Activated CD8-positive, alpha-beta T cell treated with anti-CD3 and anti-CD28 coated beads, Interleukin-2, amount 10 ng/mL, durations not matched to agents 7 days and 5 days (primary cell): ENCODE data around the gene HSPB8. TPM values are rescaled to one million over a fixed set of nuclear protein-coding genes. Genes with fewer than 3 reads are reported as not detected.

Experiments used
- ATAC-seq: fragments of 150-1000 bp; cut with Tn5 transposase; one replicate; pipeline ENCODE4 v1.10.0; 2021; ENCODE audit warnings: moderate library complexity
- CTCF ChIA-PET: fragments of 350-600 bp; sonication (Branson Sonifier 250); formaldehyde crosslinking; loops from one replicate; lab custom pipeline; 2021; ENCODE audit warnings: antibody characterized with exemption; lab: Charles Lee
- POLR2A ChIA-PET: fragments of 350-600 bp; sonication (Branson Sonifier 250); formaldehyde crosslinking; loops from one replicate; lab custom pipeline; 2021; ENCODE audit warnings: antibody characterized with exemption; lab: Charles Lee
- DNase-seq: peaks from one replicate; pipeline ENCODE4 v3.0.0-alpha.2; 2020
- H3K27ac Mint-ChIP-seq: one replicate; pipeline ENCODE4 v1.8.0; 2021; ENCODE audit warnings: mild to moderate bottlenecking, mixed read lengths
- H3K27me3 Mint-ChIP-seq: one replicate; pipeline ENCODE4 v1.8.0; 2021; ENCODE audit warnings: low read depth, mixed read lengths
- H3K36me3 Mint-ChIP-seq: one replicate; pipeline ENCODE4 v1.8.0; 2021; ENCODE audit warnings: low read depth, mixed read lengths
- H3K4me1 Mint-ChIP-seq: one replicate; pipeline ENCODE4 v1.8.0; 2021; ENCODE audit warnings: low read depth, mixed read lengths
- H3K4me3 Mint-ChIP-seq: one replicate; pipeline ENCODE4 v1.8.0; 2021; ENCODE audit warnings: mild to moderate bottlenecking, mixed read lengths
- H3K9me3 Mint-ChIP-seq: one replicate; pipeline ENCODE4 v1.8.0; 2022; ENCODE audit warnings: mixed read lengths; ENCODE audit not compliant: insufficient read depth
- total RNA-seq, 2 experiments: library from RNA; stranded (reverse); gene quantifications; one replicate each; pipeline ENCODE4 v1.2.3, GENCODE V29; 2021

HSPB8 gene
- total RNA-seq, 2 experiments from 2014 or later = not detected

DNA sequence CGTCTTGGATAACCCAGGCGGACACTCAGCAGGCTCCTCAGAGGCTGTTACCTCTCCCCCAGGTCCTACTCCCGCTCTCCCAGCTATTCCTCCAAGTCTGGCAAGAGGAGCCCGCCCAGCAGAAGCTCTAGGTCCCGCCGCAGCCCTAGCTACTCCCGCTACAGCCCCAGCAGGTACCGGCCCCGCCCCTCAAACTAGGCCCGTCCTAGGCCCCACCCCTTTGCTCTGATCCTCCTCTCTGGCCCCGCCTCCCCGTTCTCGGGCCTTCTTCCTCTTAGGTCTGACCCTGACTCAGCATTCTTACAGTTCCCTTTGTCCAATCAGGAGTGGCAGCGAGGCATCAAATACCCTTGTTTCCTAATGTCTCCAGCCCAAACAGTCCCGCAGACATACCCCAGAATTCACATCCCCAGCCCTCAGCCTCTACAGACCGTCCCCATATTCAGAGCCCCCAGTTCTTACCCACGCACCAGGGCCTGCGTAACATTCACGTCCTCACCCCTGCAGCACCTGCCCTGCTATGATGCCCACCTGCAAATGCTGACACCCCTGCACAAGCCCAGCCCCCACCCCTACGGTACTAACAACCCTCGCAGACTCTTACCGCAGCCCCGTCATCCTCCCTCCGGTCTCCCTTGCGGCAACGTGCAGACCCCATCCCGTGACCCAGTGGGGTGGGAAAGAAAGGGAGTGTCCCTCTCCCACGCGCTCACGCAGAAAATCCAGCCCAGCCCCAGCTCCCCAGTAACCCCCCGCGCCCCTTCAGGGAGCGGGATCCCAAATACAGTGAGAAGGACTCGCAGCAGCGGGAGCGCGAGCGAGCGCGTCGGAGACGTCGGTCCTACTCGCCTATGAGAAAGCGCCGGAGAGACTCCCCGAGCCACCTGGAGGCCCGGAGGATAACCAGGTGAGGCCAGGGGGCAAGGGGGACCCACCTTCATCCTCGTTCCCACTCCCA lies 25.0 kb upstream of the HSPB8 start:
- CTCF ChIA-PET = no interaction called here
- POLR2A ChIA-PET = no interaction called here
- Mint-ChIP-seq H3K9me3 (peaks cover 4% of the 10 kb centered on the region), H3K27ac (no peak overlapping the region), H3K4me3 (no peak overlapping the region), H3K27me3 (peaks cover 4% of the 10 kb centered on the region), H3K36me3 (no peaks in the 10 kb centered on the region), H3K4me1 (no peaks in the 10 kb centered on the region)
- DNase-seq = peak; percentile 22
- ATAC-seq = no peak

DNA sequence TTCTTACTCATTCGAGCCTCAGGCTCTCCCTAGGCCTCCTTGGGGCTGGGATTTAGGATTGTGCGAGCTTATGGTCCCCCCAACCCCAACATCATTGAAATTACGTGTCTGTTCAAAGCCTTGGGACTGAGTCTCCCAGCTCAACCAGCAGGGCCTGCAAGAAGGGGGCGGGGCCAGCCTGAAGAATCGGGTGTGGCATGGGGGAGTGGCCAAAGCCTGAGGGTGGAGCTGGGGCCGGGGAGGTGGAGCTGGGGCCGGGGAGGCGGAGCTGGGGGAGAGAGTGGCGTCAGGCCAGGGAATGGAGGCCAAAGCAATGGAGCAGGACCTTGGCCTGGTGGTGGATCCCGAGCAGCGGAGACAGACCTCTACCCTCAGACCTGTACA lies 24.3 kb upstream of the HSPB8 start:
- ChIA-PET CTCF (no interaction called here), POLR2A (no interaction called here)
- H3K27ac Mint-ChIP-seq = no peak overlapping the region
- H3K9me3 Mint-ChIP-seq = peaks cover 4% of the 10 kb centered on the region
- no peaks in the 10 kb centered on the region for H3K4me1 Mint-ChIP-seq
- DNase-seq (no peak), ATAC-seq (no peak)
- peaks cover 4% of the 10 kb centered on the region for H3K27me3 Mint-ChIP-seq
- no peak overlapping the region for H3K4me3 Mint-ChIP-seq
- H3K36me3 Mint-ChIP-seq = no peaks in the 10 kb centered on the region

DNA sequence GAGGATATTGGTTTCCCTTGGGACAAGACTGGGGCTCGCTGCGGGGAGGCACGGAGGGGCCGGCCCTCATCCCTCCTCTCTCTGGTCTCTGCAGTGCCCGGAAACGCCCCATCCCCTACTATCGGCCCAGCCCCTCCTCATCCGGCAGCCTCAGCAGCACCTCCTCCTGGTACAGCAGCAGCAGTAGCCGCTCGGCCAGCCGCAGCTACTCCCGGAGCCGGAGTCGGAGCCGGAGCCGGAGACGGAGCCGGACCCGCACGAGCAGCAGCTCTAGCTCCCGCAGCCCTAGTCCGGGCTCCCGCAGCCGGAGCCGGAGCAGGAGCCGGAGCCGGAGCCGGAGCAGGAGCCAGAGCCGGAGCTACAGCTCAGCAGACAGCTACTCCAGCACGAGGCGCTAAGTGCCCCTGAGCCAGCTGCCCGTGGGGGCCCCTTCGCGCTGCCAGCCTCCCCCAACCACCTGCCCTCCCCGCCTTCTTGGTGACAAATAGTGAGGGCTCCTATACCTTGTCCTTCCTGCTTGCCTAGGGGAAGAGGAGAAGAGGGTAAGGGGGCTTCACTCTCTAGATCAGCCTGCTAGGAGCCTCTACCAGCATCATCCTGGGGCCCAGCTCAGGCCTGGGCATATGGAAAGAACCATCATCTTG lies 22.2 kb upstream of the HSPB8 start:
- ATAC-seq (no peak), DNase-seq (no peak)
- Mint-ChIP-seq H3K36me3 (no peaks in the 10 kb centered on the region), H3K27me3 (peaks cover 4% of the 10 kb centered on the region), H3K4me1 (no peaks in the 10 kb centered on the region), H3K9me3 (peaks cover 4% of the 10 kb centered on the region), H3K4me3 (no peak overlapping the region), H3K27ac (no peak overlapping the region)
- ChIA-PET CTCF (interaction anchor here (0.7 kb wide), 1 partner anchor 391 kb away, joined by 3 read pairs; no protein-coding TSS in a partner anchor), POLR2A (no interaction called here)

DNA sequence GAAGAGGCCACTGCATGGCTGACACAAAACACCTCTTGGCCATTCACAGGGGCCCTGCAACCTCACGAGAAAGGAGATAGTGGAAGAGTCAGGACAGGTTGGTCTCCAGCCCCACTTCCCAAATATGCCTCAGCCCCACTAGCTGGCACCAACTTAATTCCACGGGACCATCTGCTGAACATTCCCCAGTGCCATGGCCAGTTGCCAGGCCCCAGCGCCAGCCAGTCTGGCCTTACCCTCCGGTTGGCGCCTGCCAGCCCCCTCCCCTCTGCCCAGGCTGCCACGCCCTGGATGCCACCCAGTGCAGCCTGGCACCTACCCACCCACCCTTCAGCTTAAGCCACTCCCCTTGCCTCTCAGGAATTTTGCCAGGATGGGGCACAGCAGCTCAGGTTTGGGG lies 21.2 kb upstream of the HSPB8 start:
- H3K4me3 Mint-ChIP-seq = no peak overlapping the region
- DNase-seq (no peak), ATAC-seq (no peak)
- no peaks in the 10 kb centered on the region for H3K36me3 Mint-ChIP-seq
- H3K27me3 Mint-ChIP-seq = peaks cover 4% of the 10 kb centered on the region
- H3K27ac Mint-ChIP-seq = no peak overlapping the region
- ChIA-PET CTCF (no interaction called here), POLR2A (no interaction called here)
- H3K9me3 Mint-ChIP-seq = peaks cover 4% of the 10 kb centered on the region
- no peaks in the 10 kb centered on the region for H3K4me1 Mint-ChIP-seq

DNA sequence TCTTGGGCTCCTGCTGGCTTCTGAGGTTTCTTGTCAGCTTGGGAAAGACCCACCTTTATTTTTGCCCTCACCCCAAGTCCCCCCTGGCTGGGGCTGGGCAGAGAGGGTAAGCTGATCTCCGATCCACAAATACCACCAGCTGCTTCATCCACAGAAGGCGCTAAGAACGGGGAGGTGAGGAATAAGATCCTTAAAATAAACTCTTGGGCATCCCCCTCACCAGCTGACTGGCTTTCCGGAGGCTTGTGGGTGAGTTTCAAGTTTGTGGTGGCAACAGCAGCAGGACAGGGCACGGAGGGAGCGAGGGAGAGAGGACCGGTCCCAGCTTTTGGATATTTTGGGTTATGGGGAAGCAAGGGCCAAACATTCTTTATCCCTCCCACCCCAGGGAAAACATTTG lies 20.8 kb upstream of the HSPB8 start:
- Mint-ChIP-seq H3K27ac (no peak overlapping the region), H3K4me1 (no peaks in the 10 kb centered on the region), H3K4me3 (no peak overlapping the region), H3K36me3 (no peaks in the 10 kb centered on the region), H3K9me3 (peaks cover 4% of the 10 kb centered on the region), H3K27me3 (peaks cover 4% of the 10 kb centered on the region)
- ATAC-seq (no peak), DNase-seq (no peak)
- ChIA-PET CTCF (no interaction called here), POLR2A (no interaction called here)

DNA sequence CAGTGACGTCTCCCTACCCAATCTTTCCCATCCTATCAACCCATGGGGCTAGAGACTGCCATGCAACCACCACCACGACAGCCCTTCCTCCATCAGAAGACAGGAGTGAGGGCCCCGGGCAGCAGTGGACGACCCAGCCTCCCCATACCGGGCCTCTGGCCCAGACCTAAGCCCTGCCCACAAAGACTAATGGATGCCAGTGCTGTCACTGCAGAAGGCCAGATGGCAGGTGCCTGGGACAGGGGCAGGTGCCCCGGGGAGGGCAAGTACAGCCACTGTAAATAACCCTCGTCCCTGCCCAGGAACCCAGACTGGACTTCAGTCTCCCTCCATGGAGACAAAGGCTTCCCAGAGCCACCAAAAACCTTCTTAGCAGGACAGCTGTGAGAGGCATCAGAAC lies 20.3 kb upstream of the HSPB8 start:
- H3K4me3 Mint-ChIP-seq = no peak overlapping the region
- DNase-seq = no peak
- CTCF ChIA-PET = no interaction called here
- no peak for ATAC-seq
- H3K27ac Mint-ChIP-seq = no peak overlapping the region
- H3K4me1 Mint-ChIP-seq = no peaks in the 10 kb centered on the region
- POLR2A ChIA-PET = no interaction called here
- peaks cover 4% of the 10 kb centered on the region for H3K9me3 Mint-ChIP-seq
- peaks cover 4% of the 10 kb centered on the region for H3K27me3 Mint-ChIP-seq
- H3K36me3 Mint-ChIP-seq = no peaks in the 10 kb centered on the region

DNA sequence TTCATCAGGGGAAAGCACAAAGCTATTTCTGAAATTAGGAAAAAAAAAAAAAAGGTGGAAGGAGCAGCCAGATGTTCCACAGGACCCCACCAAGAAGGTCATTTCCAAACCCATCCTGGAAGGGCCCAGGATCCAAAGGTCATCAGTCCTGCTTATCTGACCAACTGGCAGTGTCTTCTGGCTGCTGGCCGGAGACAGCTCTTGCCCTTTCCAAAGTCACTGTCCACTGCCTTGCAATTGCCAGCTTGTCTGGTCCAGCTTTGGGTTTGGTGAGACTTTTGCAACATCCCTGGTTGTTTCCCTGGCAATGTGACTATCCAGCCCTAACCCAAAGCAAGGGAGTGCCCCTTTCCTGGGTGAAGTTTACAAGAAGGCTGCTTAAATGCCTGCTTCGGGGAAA lies 18.9 kb upstream of the HSPB8 start:
- ChIA-PET POLR2A (no interaction called here), CTCF (no interaction called here)
- Mint-ChIP-seq H3K36me3 (no peaks in the 10 kb centered on the region), H3K9me3 (peaks cover 4% of the 10 kb centered on the region), H3K4me3 (no peak overlapping the region), H3K4me1 (no peaks in the 10 kb centered on the region), H3K27ac (no peak overlapping the region), H3K27me3 (no peaks in the 10 kb centered on the region)
- ATAC-seq = no peak
- no peak for DNase-seq

DNA sequence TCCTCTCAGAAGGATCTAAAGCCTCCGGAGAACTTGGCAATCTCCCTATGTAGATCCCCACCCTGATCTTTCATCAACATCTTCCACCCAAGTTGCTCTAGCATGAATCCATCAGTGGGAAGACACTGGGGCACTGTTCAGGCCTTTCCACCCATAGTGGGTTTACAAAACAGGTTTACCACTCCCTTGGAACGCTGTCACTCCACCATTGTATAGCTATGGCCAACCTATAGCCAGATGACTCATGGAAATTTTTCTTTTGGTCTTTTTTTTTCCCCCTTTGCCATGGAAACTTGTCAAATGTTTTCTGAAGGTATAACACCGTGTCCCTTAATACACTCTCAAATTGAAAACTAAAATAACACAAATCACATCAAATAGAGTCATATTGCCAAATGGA lies 10.8 kb upstream of the HSPB8 start:
- Mint-ChIP-seq H3K36me3 (no peaks in the 10 kb centered on the region), H3K4me3 (no peak overlapping the region), H3K9me3 (no peaks in the 10 kb centered on the region), H3K4me1 (no peaks in the 10 kb centered on the region), H3K27ac (no peak overlapping the region), H3K27me3 (no peaks in the 10 kb centered on the region)
- ATAC-seq (no peak), DNase-seq (no peak)
- ChIA-PET POLR2A (no interaction called here), CTCF (no interaction called here)

DNA sequence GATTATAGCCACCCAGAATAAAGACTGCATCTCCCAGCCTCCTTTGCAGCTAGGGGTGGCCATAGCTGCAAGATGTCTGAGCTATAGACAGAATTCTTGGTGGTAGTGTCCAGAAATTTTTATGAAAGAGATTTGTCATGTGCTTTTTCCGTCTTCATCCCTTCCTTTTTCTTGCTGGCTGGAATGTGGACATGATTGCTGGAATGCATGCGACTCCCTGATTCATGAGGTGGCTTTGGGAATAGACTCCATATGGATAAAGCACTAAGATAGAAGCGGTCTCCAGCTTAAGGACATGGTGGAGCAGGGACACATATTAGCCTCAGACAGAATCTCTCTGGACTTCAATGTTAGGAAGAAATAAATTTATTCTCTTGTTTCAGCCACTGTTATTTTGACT lies 10.0 kb upstream of the HSPB8 start:
- H3K27me3 Mint-ChIP-seq = no peaks in the 10 kb centered on the region
- H3K4me1 Mint-ChIP-seq = no peaks in the 10 kb centered on the region
- no peak overlapping the region for H3K27ac Mint-ChIP-seq
- no peak for DNase-seq
- H3K9me3 Mint-ChIP-seq = no peaks in the 10 kb centered on the region
- ChIA-PET CTCF (no interaction called here), POLR2A (no interaction called here)
- no peak overlapping the region for H3K4me3 Mint-ChIP-seq
- H3K36me3 Mint-ChIP-seq = no peaks in the 10 kb centered on the region
- ATAC-seq = no peak

DNA sequence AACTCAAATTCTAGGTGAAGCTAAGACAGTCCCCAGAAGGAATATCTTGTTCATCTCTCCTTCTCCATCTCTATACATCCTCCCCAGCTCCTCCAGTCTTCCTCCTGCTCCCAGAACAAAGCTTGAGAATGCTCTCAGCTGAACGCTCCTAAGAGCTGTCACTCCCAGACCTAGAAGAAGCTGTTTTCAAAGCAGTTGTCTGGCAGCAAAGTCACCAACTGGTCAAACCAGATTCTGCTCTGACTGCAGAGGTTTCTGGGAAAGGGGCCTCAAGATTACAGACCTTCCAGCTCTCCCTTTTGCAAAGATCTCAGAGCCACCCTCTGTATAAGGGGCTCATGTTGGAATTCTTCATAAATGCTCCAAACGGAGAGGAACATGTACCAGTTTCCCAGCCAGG lies 9.6 kb upstream of the HSPB8 start:
- Mint-ChIP-seq H3K27me3 (no peaks in the 10 kb centered on the region), H3K9me3 (no peaks in the 10 kb centered on the region), H3K4me1 (no peaks in the 10 kb centered on the region), H3K36me3 (no peaks in the 10 kb centered on the region), H3K27ac (no peak overlapping the region), H3K4me3 (no peak overlapping the region)
- ATAC-seq = no peak
- no peak for DNase-seq
- POLR2A ChIA-PET = no interaction called here
- CTCF ChIA-PET = no interaction called here

DNA sequence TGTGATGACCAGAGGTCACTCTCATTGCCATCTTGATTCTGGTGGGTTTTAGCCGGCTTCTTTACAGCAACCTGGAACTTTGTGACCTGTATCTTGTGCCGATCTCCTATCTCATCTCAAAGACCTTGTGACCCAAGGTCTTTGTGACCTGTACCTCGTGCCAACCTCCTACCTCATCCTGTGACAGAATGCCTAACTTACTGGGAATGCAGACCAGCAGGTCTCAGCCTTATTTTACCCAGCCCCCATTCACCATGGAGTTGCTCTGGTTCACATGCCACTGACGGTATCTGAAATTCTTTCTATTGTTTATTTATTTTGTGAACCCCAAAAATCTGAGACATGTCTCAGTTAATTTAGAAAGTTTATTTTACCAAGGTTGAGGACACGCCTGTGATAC lies 7.4 kb upstream of the HSPB8 start:
- H3K27me3 Mint-ChIP-seq = no peaks in the 10 kb centered on the region
- no peak for DNase-seq
- H3K36me3 Mint-ChIP-seq = no peaks in the 10 kb centered on the region
- no peaks in the 10 kb centered on the region for H3K9me3 Mint-ChIP-seq
- H3K4me1 Mint-ChIP-seq = no peaks in the 10 kb centered on the region
- H3K4me3 Mint-ChIP-seq = no peak overlapping the region
- POLR2A ChIA-PET = no interaction called here
- no peak for ATAC-seq
- H3K27ac Mint-ChIP-seq = no peak overlapping the region
- CTCF ChIA-PET = no interaction called here

DNA sequence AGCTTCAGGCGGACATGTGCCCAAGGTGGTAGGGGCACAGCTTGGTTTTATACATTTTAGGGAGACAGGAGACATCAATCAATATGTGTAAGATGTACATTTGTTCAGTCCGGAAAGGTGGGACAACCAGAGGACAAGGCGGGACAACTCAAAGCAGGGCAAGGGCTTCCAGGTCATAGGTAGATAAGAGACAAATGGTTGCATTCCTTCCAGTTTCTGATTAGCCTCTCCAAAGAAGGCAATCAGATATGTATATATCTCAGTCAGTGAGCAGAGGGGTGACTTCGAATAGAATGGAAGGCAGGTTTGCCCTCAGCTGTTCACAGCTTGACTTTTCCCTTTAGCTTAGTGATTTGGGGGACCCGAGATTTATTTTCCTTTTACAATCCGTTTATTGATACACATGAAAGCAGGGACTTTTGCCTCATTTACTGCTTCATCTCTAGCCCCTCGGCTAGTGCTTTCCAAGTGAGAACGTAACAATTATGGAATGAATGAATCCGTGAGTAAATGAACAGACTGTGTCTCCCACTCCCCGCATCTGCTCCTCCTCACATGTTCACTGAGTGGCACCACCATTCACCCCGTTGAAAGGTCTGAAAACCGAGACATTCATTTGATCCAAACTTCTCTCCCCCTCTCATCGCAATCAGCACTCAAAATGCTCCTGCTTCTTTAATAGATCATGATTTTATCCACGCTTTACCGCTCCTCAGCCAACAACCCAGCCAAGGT lies 6.9 kb upstream of the HSPB8 start:
- Mint-ChIP-seq H3K4me1 (no peaks in the 10 kb centered on the region), H3K9me3 (no peaks in the 10 kb centered on the region), H3K4me3 (no peak overlapping the region), H3K27ac (no peak overlapping the region), H3K36me3 (no peaks in the 10 kb centered on the region), H3K27me3 (no peaks in the 10 kb centered on the region)
- ChIA-PET POLR2A (no interaction called here), CTCF (no interaction called here)
- ATAC-seq = no peak
- no peak for DNase-seq
